ENCODE data around the gene DOK6. TPM values are rescaled to one million over a fixed set of nuclear protein-coding genes. Genes with fewer than 3 reads are reported as not detected.

The DOK6 gene
- total RNA-seq, 1 experiment from 2014 or later, result 4.1 TPM

DNA sequence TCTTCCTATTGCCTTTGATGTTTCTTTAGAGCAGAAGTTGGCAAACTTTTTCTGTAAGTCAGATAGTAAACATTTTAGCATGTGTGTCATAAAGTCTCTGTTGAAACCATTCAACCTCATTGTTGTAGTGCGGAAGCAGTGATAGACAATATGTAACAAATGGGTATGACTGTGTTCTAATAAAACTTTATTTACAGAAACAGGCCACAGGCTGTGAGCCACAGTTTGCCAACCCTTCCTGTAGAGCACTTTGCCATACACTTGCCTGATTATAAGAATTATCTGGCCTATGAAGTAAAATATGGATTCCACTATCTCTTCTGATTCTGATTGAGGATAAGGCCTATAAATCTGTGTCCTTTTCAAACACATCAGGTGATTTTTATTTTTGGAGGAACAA lies 237.4 kb downstream of the DOK6 start (continued):
- TF ChIP-seq AFF4 (CRISPR knock-in tag; IDR thresholded peaks at IDR 0.05; ENCODE audit: borderline replicate concordance), result no peak

- DNase-seq (ENCODE audit: low spot score) (no peak), ATAC-seq (no peak; the same call in 1 of the 2 replicates)
- ChIA-PET POLR2A (no interaction called here), CTCF (no interaction called here)
- no peaks in the 10 kb centered on the region for H3K36me3 Mint-ChIP-seq
- no peak overlapping the region for H3K4me3 Mint-ChIP-seq
- peaks cover 5% of the 10 kb centered on the region for H3K4me1 Mint-ChIP-seq
- no peaks in the 10 kb centered on the region for H3K27me3 Mint-ChIP-seq (ENCODE audit: low read depth)
- no peaks in the 10 kb centered on the region for H3K9me3 Mint-ChIP-seq
- no peak overlapping the region for H3K27ac Mint-ChIP-seq
- TF ChIP-seq STAT6 (CRISPR knock-in tag; conservative IDR thresholded peaks at IDR 0.05; ENCODE audit: low read depth) (no peak), FOXP1 (CRISPR knock-in tag; IDR thresholded peaks at IDR 0.05; ENCODE audit: borderline replicate concordance) (no peak), NR2C2 (CRISPR knock-in tag; IDR thresholded peaks at IDR 0.05) (no peak), IRF1 (CRISPR knock-in tag; IDR thresholded peaks at IDR 0.05) (no peak), RELA (CRISPR knock-in tag; IDR thresholded peaks at IDR 0.05; ENCODE audit: borderline replicate concordance) (no peak), TEAD4 (CRISPR knock-in tag; IDR thresholded peaks at IDR 0.05) (no peak), NFYB (CRISPR knock-in tag; conservative IDR thresholded peaks at IDR 0.05; ENCODE audit: low read depth) (no peak), NR1H2 (CRISPR knock-in tag; IDR thresholded peaks at IDR 0.05) (no peak), EMX1 (CRISPR knock-in tag; IDR thresholded peaks at IDR 0.05) (no peak), ZNF138 (CRISPR knock-in tag; conservative IDR thresholded peaks at IDR 0.05) (no peak), ZNF671 (CRISPR knock-in tag; IDR thresholded peaks at IDR 0.05) (no peak), MYBL2 (CRISPR knock-in tag; IDR thresholded peaks at IDR 0.05) (no peak), ATF6 (CRISPR knock-in tag; IDR thresholded peaks at IDR 0.05) (no peak), USF2 (CRISPR knock-in tag; IDR thresholded peaks at IDR 0.05) (no peak), ZMAT4 (CRISPR knock-in tag; IDR thresholded peaks at IDR 0.05) (no peak), ZNF416 (CRISPR knock-in tag; IDR thresholded peaks at IDR 0.05) (no peak), FOXJ3 (CRISPR knock-in tag; IDR thresholded peaks at IDR 0.05; ENCODE audit: borderline replicate concordance) (no peak)
- TF ChIP-seq, protein P1, sequence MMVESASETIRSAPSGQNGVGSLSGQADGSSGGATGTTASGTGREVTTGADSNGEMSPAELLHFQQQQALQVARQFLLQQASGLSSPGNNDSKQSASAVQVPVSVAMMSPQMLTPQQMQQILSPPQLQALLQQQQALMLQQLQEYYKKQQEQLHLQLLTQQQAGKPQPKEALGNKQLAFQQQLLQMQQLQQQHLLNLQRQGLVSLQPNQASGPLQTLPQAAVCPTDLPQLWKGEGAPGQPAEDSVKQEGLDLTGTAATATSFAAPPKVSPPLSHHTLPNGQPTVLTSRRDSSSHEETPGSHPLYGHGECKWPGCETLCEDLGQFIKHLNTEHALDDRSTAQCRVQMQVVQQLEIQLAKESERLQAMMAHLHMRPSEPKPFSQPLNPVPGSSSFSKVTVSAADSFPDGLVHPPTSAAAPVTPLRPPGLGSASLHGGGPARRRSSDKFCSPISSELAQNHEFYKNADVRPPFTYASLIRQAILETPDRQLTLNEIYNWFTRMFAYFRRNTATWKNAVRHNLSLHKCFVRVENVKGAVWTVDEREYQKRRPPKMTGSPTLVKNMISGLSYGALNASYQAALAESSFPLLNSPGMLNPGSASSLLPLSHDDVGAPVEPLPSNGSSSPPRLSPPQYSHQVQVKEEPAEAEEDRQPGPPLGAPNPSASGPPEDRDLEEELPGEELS (CRISPR knock-in tag; IDR thresholded peaks at IDR 0.05), result no peak
- TF ChIP-seq, protein P2, sequence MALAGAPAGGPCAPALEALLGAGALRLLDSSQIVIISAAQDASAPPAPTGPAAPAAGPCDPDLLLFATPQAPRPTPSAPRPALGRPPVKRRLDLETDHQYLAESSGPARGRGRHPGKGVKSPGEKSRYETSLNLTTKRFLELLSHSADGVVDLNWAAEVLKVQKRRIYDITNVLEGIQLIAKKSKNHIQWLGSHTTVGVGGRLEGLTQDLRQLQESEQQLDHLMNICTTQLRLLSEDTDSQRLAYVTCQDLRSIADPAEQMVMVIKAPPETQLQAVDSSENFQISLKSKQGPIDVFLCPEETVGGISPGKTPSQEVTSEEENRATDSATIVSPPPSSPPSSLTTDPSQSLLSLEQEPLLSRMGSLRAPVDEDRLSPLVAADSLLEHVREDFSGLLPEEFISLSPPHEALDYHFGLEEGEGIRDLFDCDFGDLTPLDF (CRISPR knock-in tag; IDR thresholded peaks at IDR 0.05), result no peak
- TF ChIP-seq, protein P3, sequence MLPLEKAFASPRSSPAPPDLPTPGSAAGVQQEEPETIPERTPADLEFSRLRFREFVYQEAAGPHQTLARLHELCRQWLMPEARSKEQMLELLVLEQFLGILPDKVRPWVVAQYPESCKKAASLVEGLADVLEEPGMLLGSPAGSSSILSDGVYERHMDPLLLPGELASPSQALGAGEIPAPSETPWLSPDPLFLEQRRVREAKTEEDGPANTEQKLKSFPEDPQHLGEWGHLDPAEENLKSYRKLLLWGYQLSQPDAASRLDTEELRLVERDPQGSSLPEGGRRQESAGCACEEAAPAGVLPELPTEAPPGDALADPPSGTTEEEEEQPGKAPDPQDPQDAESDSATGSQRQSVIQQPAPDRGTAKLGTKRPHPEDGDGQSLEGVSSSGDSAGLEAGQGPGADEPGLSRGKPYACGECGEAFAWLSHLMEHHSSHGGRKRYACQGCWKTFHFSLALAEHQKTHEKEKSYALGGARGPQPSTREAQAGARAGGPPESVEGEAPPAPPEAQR (CRISPR knock-in tag; IDR thresholded peaks at IDR 0.05), result no peak
Measured at GRCh38 chr18:69647702-69648101, 247.0 kb downstream of the DOK6 start.

All from WTC11 (cell line).